Measurements from ENCODE around the gene UMODL1.

The UMODL1 gene

DNA sequence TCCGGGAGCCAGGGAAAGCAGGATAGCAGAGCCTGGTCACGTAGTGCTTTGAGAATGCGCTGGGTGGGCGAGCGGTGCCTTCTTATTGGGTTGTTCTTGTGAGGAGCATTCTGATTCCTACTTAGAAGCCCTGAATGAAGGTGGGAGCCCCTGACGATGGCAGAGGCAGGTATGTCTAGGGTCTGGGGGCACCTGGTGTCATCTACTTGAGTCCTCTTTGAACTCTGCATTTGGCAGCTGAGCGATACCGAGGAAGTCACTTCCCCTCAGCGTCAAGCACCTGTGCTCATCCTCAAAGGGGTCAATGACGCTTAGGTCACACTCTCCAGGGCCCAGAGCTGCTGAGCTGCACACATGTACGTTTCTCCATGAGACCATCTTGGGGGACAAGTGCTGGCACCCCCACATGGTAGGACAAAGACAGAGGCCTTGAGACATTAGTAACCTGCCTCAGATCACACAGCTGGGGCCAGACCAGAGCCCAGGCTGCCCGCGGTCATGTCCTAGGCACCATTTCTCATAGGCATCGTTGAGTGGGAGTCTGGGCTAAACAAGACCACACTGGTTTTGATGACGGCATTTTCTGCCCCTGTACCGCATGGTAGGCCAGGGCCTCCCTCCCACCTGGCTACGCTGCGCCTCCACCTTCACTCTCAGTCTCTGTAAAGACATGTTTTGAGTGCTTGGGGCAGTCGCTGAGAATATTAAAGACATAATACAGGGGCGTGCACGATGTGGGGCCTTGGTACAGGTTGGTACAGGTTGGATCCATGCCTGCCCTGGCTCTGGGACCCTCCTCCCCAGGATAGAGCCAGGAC, 78.7 kb downstream of the UMODL1 start:
- Histone ChIP-seq H3K36me3 (ENCODE audit: control insufficient read depth in 2 of 2, insufficient read depth in 1 of 2, low read length in 2 of 2) (no peaks in the 10 kb centered on the region), H3K9me3 (ENCODE audit: control insufficient read depth, insufficient read depth, low read depth, low read length) (no peaks in the 10 kb centered on the region), H3K4me1 (ENCODE audit: control insufficient read depth, insufficient read depth, low read length) (no peaks in the 10 kb centered on the region), H3K4me3 (ENCODE audit: low read depth, low read length) (no peak overlapping the region), H3K27ac (ENCODE audit: extremely low read depth, low read depth, low read length) (no peak overlapping the region)
- POLR2A ChIA-PET: no interaction called here
- TF ChIP-seq TRIM28 (IDR thresholded peaks at IDR 0.05; ENCODE audit: borderline replicate concordance, low read length) (no peak), BCL11B (tag by site-specific recombination; IDR thresholded peaks at IDR 0.05; ENCODE audit: low read depth) (no peak), ZNF184 (tag by site-specific recombination; IDR thresholded peaks at IDR 0.05) (no peak), ZNF132 (tag by site-specific recombination; IDR thresholded peaks at IDR 0.05; ENCODE audit: borderline replicate concordance) (no peak), ZNF174 (tag by site-specific recombination; IDR thresholded peaks at IDR 0.05) (no peak), ZNF423 (tag by site-specific recombination; IDR thresholded peaks at IDR 0.05) (no peak), ZNF416 (tag by site-specific recombination; IDR thresholded peaks at IDR 0.05) (no peak), ZNF148 (tag by site-specific recombination; IDR thresholded peaks at IDR 0.05; ENCODE audit: borderline replicate concordance) (no peak), ZNF561 (tag by site-specific recombination; IDR thresholded peaks at IDR 0.05; ENCODE audit: borderline replicate concordance) (no peak), MZF1 (tag by site-specific recombination; IDR thresholded peaks at IDR 0.05; ENCODE audit: borderline replicate concordance) (no peak), ZBTB21 (tag by site-specific recombination; IDR thresholded peaks at IDR 0.05) (no peak), ZNF624 (tag by site-specific recombination; IDR thresholded peaks at IDR 0.05) (no peak)
- TF ChIP-seq, protein P1, sequence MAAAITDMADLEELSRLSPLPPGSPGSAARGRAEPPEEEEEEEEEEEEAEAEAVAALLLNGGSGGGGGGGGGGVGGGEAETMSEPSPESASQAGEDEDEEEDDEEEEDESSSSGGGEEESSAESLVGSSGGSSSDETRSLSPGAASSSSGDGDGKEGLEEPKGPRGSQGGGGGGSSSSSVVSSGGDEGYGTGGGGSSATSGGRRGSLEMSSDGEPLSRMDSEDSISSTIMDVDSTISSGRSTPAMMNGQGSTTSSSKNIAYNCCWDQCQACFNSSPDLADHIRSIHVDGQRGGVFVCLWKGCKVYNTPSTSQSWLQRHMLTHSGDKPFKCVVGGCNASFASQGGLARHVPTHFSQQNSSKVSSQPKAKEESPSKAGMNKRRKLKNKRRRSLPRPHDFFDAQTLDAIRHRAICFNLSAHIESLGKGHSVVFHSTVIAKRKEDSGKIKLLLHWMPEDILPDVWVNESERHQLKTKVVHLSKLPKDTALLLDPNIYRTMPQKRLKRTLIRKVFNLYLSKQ (tag by site-specific recombination; IDR thresholded peaks at IDR 0.05; ENCODE audit: borderline replicate concordance): no peak
- CTCF ChIA-PET: interaction anchor here (0.6 to 0.9 kb wide), 2 partner anchors 127 to 693 kb away, joined by 3 to 4 read pairs; no protein-coding TSS in a partner anchor

GRCh38 chr21:42150474-42151085, 79.5 kb downstream of the UMODL1 start:
- TF ChIP-seq ZIC2 (tag by site-specific recombination; IDR thresholded peaks at IDR 0.05) (0 out of 2 replicates have a peak, but pooled peaks have one; percentile 32), ZBTB49 (tag by site-specific recombination; IDR thresholded peaks at IDR 0.05; ENCODE audit: low read depth) (no peak)
- CTCF ChIA-PET: interaction anchor here (0.9 kb wide), 1 partner anchor 126 kb away, joined by 3 read pairs; no protein-coding TSS in a partner anchor
- H3K4me1 ChIP-seq (ENCODE audit: control insufficient read depth, insufficient read depth, low read length): no peaks in the 10 kb centered on the region
- H3K27ac ChIP-seq (ENCODE audit: extremely low read depth, low read depth, low read length): no peak overlapping the region
- H3K4me3 ChIP-seq (ENCODE audit: low read depth, low read length): no peak overlapping the region
- POLR2A ChIA-PET: no interaction called here
- H3K36me3 ChIP-seq (ENCODE audit: control insufficient read depth in 2 of 2, insufficient read depth in 1 of 2, low read length in 2 of 2): no peaks in the 10 kb centered on the region
- H3K9me3 ChIP-seq (ENCODE audit: control insufficient read depth, insufficient read depth, low read depth, low read length): no peaks in the 10 kb centered on the region

All from HEK293 (cell line).